GM18498 (cell line): ENCODE results near the gene SATL1.
"Not testable (repeated sequence)": the region's sequence is repeated elsewhere in the genome, so short reads cannot be mapped to it uniquely, and the experiment has no call there.

Experiments
- ATAC-seq: cut with Tn5 transposase; IDR thresholded peaks from one replicate; pipeline ENCODE4 v1.9.1; 2021; ENCODE audit warnings: mild to moderate bottlenecking, moderate library complexity; ENCODE audit not compliant: unreplicated experiment

Gene SATL1

DNA sequence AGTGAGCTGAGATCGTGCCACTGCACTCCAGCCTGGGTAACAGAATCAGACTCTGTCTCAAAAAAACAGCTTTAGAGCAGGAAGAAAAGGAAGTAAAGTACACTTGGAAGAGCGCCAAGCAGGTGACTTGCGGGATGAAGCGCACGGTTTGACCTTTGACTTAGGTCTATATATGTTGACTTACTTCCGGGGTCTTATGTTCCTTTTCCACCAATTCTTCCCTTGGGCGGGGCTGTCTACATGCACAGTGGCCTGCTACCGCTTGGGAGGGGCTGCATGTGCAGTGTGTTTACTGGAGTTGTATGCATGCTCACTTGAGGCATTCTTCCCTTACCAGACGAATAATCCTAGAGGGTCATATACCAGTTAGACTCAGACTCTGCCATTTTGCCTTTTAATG lies 131.3 kb downstream of the SATL1 start:
- no peak for ATAC-seq

DNA sequence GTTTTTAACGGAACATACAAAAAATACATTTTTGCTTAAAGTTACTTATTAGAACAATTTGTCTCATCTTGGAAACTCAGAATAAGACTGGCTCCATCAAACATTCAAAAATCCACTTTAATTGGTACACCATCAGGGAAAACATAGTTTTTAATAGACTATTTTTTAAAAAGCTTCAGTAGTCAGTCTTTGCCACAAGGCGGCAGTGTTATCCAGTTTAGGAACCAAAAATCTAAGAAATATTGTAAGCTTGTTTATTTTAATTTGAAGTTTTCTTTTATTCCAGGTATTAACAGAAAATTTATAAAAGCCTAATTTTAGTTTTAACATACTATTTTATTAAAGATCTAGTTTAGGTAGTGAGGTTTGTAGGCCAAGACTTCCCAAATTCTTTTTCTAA lies 132.2 kb downstream of the SATL1 start:
- no peak for ATAC-seq

- no peak for ATAC-seq
Measured at GRCh38 chrX:85109235-85109634, 134.3 kb downstream of the SATL1 start.

DNA sequence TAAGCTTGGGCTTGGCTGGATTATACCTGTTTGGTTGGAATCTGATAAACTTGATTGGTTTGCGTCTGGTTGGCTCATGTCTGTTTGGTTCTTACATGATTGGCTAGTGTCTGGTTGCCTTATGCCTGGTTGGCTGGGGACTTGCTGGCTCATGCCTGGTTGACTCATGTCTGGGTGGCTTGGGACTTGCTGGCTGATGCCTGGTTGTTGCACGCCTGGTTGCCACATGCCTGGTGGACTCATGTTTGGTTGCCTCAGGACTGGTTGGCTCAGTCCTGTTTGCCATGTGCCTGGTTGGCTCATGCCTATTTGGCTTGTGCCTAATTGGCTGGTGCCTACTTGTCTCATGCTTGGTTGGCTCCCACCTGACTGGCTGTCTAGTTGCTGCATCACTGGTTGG lies 135.4 kb downstream of the SATL1 start:
- no peak for ATAC-seq

- no peak for ATAC-seq
Measured at GRCh38 chrX:85107407-85107806, 136.2 kb downstream of the SATL1 start.

- no peak for ATAC-seq
Measured at GRCh38 chrX:85089321-85089840, 154.2 kb downstream of the SATL1 start.

DNA sequence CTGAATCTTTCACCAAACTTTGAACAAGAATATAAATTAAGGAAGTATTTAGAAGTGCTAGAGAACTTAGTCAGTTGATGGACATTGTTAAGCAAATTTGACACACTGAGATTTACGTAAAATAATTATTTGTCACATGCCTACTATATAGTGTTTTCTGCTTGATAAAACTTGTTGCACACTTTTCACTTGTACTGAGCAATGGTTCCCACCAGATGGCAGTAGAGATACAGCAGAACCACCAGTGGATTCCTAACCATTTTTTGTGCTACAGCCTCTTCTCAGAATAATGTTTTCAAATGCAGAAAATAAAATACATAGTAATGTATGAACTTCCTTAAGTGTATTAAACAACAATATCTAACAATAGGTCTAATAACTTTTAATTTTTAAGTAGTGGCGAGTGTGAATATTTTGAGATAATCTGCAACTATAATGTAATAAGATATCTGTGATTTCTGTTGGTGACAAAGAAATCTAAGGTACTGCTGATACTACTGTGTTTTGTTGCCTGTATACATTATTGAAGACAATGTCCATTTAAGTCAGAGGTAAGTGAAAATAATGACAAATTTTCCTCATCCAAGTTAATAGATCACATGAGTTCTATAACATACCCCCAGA lies 158.7 kb downstream of the SATL1 start:
- no peak for ATAC-seq

DNA sequence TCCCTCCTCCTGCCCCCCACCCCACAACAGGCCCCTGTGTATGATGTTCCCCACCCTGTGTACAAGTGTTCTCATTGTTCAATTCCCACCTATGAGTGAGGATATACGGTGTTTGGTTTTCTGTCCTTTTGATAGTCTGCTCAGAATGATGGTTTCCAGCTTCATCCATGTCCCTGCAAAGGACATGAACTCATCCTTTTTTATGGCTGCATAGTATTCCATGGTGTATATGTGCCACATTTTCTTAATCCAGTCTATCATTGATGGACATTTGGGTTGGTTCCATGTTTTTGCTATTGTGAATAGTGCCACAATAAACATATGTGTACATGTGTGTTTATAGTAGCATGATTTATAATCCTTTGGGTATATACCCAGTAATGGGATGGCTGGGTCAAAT lies 166.3 kb downstream of the SATL1 start:
- ATAC-seq = not testable (repeated sequence)

- ATAC-seq = no peak
Measured at GRCh38 chrX:85065512-85066198, 177.9 kb downstream of the SATL1 start.

GRCh38 chrX:85052636-85053343 lies 190.8 kb downstream of the SATL1 start:
- ATAC-seq = no peak

- no peak for ATAC-seq
Measured at GRCh38 chrX:85052205-85052604, 191.4 kb downstream of the SATL1 start.

DNA sequence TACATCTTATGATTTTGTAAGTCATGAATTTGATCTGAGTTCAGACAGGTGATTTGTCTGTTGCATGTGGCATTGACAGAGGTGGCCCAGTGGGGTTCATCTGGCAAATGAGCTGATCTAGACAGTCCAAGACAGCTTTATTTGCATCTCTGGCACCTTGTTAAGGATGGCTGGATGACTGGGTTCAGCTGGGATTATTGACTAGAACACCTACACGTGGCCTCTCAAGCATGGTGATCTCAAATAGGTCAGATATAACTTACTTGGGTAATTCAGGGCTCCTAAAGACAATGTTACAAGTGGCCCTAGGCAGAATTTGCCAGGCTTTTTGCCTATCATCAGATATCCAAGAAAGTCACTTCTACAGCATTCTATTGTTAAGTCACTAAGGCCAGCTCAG lies 192.0 kb downstream of the SATL1 start:
- ATAC-seq = no peak
